HCT116 (cell line): Measurements from ENCODE around the gene COL23A1. TPM values are rescaled to one million over a fixed set of nuclear protein-coding genes. Genes with fewer than 3 reads are reported as not detected.

ENCODE experiments used
- ATAC-seq: fragments of 200-7000 bp; cut with Tn5 transposase; 2 replicates; pipeline ENCODE4 v1.9.1; 2020; ENCODE audit warnings: mild to moderate bottlenecking, moderate library complexity
- BruUV-seq: library from RNA; stranded (reverse); fragments of 400-500 nt; replicated peaks from 2 replicates; lab custom pipeline; 2021; lab: Mats Ljungman, UMichigan
- CTCF ChIA-PET: fragments of 300-600 bp; sonication (Branson Sonifier 250); formaldehyde crosslinking; loops from one replicate; lab custom pipeline; 2021; ENCODE audit warnings: antibody characterized with exemption; lab: Charles Lee
- POLR2A ChIA-PET: fragments of 300-600, 350-600 bp; sonication (Branson Sonifier 250); formaldehyde crosslinking; loops from one replicate; lab custom pipeline; 2021; ENCODE audit warnings: antibody characterized with exemption; lab: Charles Lee
- RAD21 ChIA-PET, 2 experiments: fragments of 300-600 bp; sonication (Branson Sonifier 250); formaldehyde crosslinking; loops; one replicate each; lab custom pipeline; 2023; ENCODE audit warnings: low total read pairs in 2 of 2; ENCODE audit not compliant: uncharacterized antibody in 2 of 2, unreplicated experiment in 2 of 2, low non-redundant PET in 1 of 2; lab: Charles Lee
- DNase-seq: peaks from one replicate; pipeline ENCODE4 v3.0.0-alpha.2; 2010; ENCODE audit warnings: low read depth, low spot score
- H2AFZ ChIP-seq: fragments of 200-600 bp; shearing (Covaris generic), sonication (generic); 2 replicates; pipeline ENCODE4 v1.6.1; 2017; ENCODE audit warnings: low read depth, mixed run types, mixed read lengths, antibody characterized with exemption, low read length; ENCODE audit not compliant: poor library complexity, severe bottlenecking
- H3K27ac ChIP-seq: 2 replicates; pipeline ENCODE4 v1.5.1; 2012; ENCODE audit warnings: low read depth, low read length
- H3K27me3 ChIP-seq: fragments of 200-600 bp; sonication (generic); 2 replicates; pipeline ENCODE4 v1.6.1; 2016; ENCODE audit warnings: mixed run types, low read length, mixed read lengths; ENCODE audit not compliant: insufficient read depth
- H3K36me3 ChIP-seq, 2 experiments: fragments of 200-500 bp in 1 of 2; fragments of 200-600 bp in 1 of 2; sonication (Bioruptor generic) in 1 of 2; sonication (generic) in 1 of 2; 2 replicates each; pipeline versions ENCODE4 v1.5.1 to v1.6.1; 2014 to 2016; ENCODE audit warnings: low read length in 2 of 2, inconsistent platforms in 1 of 2, mixed read lengths in 1 of 2, mixed run types in 1 of 2; ENCODE audit not compliant: insufficient read depth in 2 of 2, control insufficient read depth in 1 of 2
- H3K4me1 ChIP-seq, 2 experiments: fragments of 200-600 bp in 1 of 2; sonication (generic) in 1 of 2; 2 replicates each; pipeline versions ENCODE4 v1.5.1 to v1.6.1; 2012 to 2017; ENCODE audit warnings: low read length in 2 of 2, inconsistent platforms in 1 of 2, mild to moderate bottlenecking in 1 of 2, mixed read lengths in 1 of 2, mixed run types in 1 of 2, moderate library complexity in 1 of 2; ENCODE audit not compliant: insufficient read depth in 2 of 2, control insufficient read depth in 1 of 2
- H3K4me2 ChIP-seq: fragments of 200-600 bp; sonication (generic); 2 replicates; pipeline ENCODE4 v1.6.1; 2017; ENCODE audit warnings: mixed run types, low read length, mixed read lengths
- H3K4me3 ChIP-seq, 2 experiments: fragments of 200-600 bp in 1 of 2; sonication (generic) in 1 of 2; replicated peaks in 1 of 2; 2 replicates each; pipeline ENCODE4 v1.5.1; 2011 to 2016; ENCODE audit warnings: low read length in 2 of 2, control low read depth in 1 of 2, low read depth in 1 of 2, mild to moderate bottlenecking in 1 of 2, mixed read lengths in 1 of 2, mixed run types in 1 of 2
- H3K79me2 ChIP-seq: fragments of 200-600 bp; sonication (generic); 2 replicates; pipeline ENCODE4 v1.6.1; 2017; ENCODE audit warnings: mild to moderate bottlenecking, mixed run types, low read length, moderate library complexity, mixed read lengths; ENCODE audit not compliant: insufficient read depth
- H3K9ac ChIP-seq: fragments of 200-600 bp; sonication (generic); 2 replicates; pipeline ENCODE4 v1.6.1; 2016; ENCODE audit warnings: low read length, mixed read lengths
- H3K9me2 ChIP-seq: fragments of 200-600 bp; sonication (generic), shearing (Covaris generic); 2 replicates; pipeline ENCODE4 v1.6.1; 2017; ENCODE audit warnings: mixed run types, mild to moderate bottlenecking, moderate library complexity; ENCODE audit not compliant: insufficient read depth
- H3K9me3 ChIP-seq, 2 experiments: fragments of 200-500 bp in 1 of 2; fragments of 200-600 bp in 1 of 2; sonication (Bioruptor generic) in 1 of 2; sonication (generic) in 1 of 2; 2 replicates each; pipeline ENCODE4 v1.6.1; 2014 to 2017; ENCODE audit warnings: low read length in 2 of 2, mixed read lengths in 2 of 2, inconsistent platforms in 1 of 2, low read depth in 1 of 2, mild to moderate bottlenecking in 1 of 2, mixed run types in 1 of 2, moderate library complexity in 1 of 2; ENCODE audit not compliant: control insufficient read depth in 1 of 2, insufficient read depth in 1 of 2
- H4K20me1 ChIP-seq: fragments of 200-600 bp; sonication (generic), shearing (Covaris generic); 2 replicates; pipeline ENCODE4 v1.6.1; 2017; ENCODE audit warnings: mixed run types, mild to moderate bottlenecking, moderate library complexity; ENCODE audit not compliant: insufficient read depth
- ATF3 ChIP-seq: IDR thresholded peaks from 2 replicates; pipeline ENCODE4 v1.6.1; 2012
- CBX3 ChIP-seq: IDR thresholded peaks from 2 replicates; pipeline ENCODE4 v1.6.1; 2012; ENCODE audit warnings: low read depth
- CEBPB ChIP-seq: IDR thresholded peaks from 2 replicates; pipeline ENCODE4 v1.6.1; 2012; ENCODE audit warnings: low read depth
- CTCF ChIP-seq, 3 experiments: fragments of 200-600 bp in 1 of 3; sonication (generic) in 1 of 3; IDR thresholded peaks in 2 of 3; conservative IDR thresholded peaks in 1 of 3; 2 replicates each; pipeline ENCODE4 v1.5.1; 2012 to 2017; ENCODE audit warnings: low read depth in 2 of 3, low read length in 2 of 3, antibody characterized with exemption in 1 of 3, borderline replicate concordance in 1 of 3, control low read depth in 1 of 3, mild to moderate bottlenecking in 1 of 3, mixed read lengths in 1 of 3, mixed run types in 1 of 3, moderate library complexity in 1 of 3; ENCODE audit not compliant: insufficient read depth in 1 of 3
- EGR1 ChIP-seq: IDR thresholded peaks from 2 replicates; pipeline ENCODE4 v1.6.1; 2012; ENCODE audit warnings: low read depth
- ELF1 ChIP-seq: IDR thresholded peaks from 2 replicates; pipeline ENCODE4 v1.6.1; 2012; ENCODE audit warnings: low read depth, borderline replicate concordance
- EZH2phosphoT487 ChIP-seq: fragments of 200-600 bp; IDR thresholded peaks from 2 replicates; pipeline ENCODE4 v1.6.1; 2018; ENCODE audit warnings: antibody characterized with exemption, borderline replicate concordance
- JUND ChIP-seq: IDR thresholded peaks from 2 replicates; pipeline ENCODE4 v1.6.1; 2012
- MAX ChIP-seq: IDR thresholded peaks from 2 replicates; pipeline ENCODE4 v1.6.1; 2012
- POLR2AphosphoS5 ChIP-seq: IDR thresholded peaks from 2 replicates; pipeline ENCODE4 v1.6.1; 2011; ENCODE audit warnings: mild to moderate bottlenecking, low read depth, low read length, moderate library complexity
- RAD21 ChIP-seq: IDR thresholded peaks from 2 replicates; pipeline ENCODE4 v1.6.1; 2012; ENCODE audit warnings: low read depth, mild to moderate bottlenecking
- REST ChIP-seq: IDR thresholded peaks from 2 replicates; pipeline ENCODE4 v1.6.1; 2012; ENCODE audit warnings: low read depth
- SIN3A ChIP-seq: IDR thresholded peaks from 2 replicates; pipeline ENCODE4 v1.6.1; 2012; ENCODE audit warnings: low read depth
- SP1 ChIP-seq: IDR thresholded peaks from 2 replicates; pipeline ENCODE4 v1.6.1; 2012; ENCODE audit warnings: low read depth
- SRF ChIP-seq: IDR thresholded peaks from 2 replicates; pipeline ENCODE4 v1.6.1; 2012; ENCODE audit warnings: low read depth
- TCF7L2 ChIP-seq: IDR thresholded peaks from 2 replicates; pipeline ENCODE4 v1.7.0; 2011; ENCODE audit warnings: borderline replicate concordance, inconsistent platforms; ENCODE audit not compliant: insufficient read depth, insufficient read length; ENCODE audit errors: extremely low read depth
- YY1 ChIP-seq: IDR thresholded peaks from 2 replicates; pipeline ENCODE4 v1.6.1; 2011; ENCODE audit warnings: low read length, low read depth, moderate library complexity, mild to moderate bottlenecking; ENCODE audit not compliant: insufficient replicate concordance; ENCODE audit errors: extremely low read depth
- ZBTB33 ChIP-seq: IDR thresholded peaks from 2 replicates; pipeline ENCODE4 v1.6.1; 2011; ENCODE audit warnings: mild to moderate bottlenecking, low read length, moderate library complexity; ENCODE audit not compliant: insufficient replicate concordance; ENCODE audit errors: extremely low read depth
- ZFX ChIP-seq: fragments of 450-650 bp; IDR thresholded peaks from 2 replicates; pipeline ENCODE4 v1.6.1; 2017
- ZNF274 ChIP-seq: fragments of 200-500 bp; sonication (Bioruptor generic); IDR thresholded peaks from 2 replicates; pipeline ENCODE4 v1.6.1; 2014; ENCODE audit warnings: mild to moderate bottlenecking, low read depth, low read length, inconsistent platforms
- intact Hi-C: fragments of 100-400 bp; cut with micrococcal nuclease; formaldehyde crosslinking; loops from 2 replicates; pipeline ENCODE4 v1.10.0; 2022
- total RNA-seq: library from RNA; stranded (reverse); gene quantifications from one replicate; pipeline ENCODE4 v1.2.1, GENCODE V29; 2021; ENCODE audit not compliant: unreplicated experiment

COL23A1 gene
- total RNA-seq, 1 experiment from 2014 or later: not detected

- TF ChIP-seq CTCF (IDR thresholded peaks at IDR 0.05 in 2 of 3, conservative IDR thresholded peaks at IDR 0.05 in 1 of 3; ENCODE audit: borderline replicate concordance in 1 of 3, insufficient read depth in 1 of 3, low read depth in 2 of 3, low read length in 2 of 3) (no peak), ZNF274 (no peak), RAD21 (no peak), ZFX (no peak), REST (no peak), POLR2AphosphoS5 (no peak), SRF (no peak), ZBTB33 (no peak), EZH2phosphoT487 (no peak), SIN3A (no peak), SP1 (no peak), JUND (no peak), YY1 (no peak), EGR1 (no peak), ELF1 (no peak), TCF7L2 (no peak), MAX (no peak), CBX3 (no peak), ATF3 (no peak), CEBPB (no peak)
- H3K4me1 ChIP-seq: no peaks in the 10 kb centered on the region
- ChIA-PET RAD21 (no interaction called here), CTCF (no interaction called here), POLR2A (no interaction called here)
- no peak overlapping the region for H3K4me2 ChIP-seq
- H3K9me2 ChIP-seq: no peaks in the 10 kb centered on the region
- ATAC-seq (no peak), DNase-seq (no peak)
- no peaks in the 10 kb centered on the region for H3K9me3 ChIP-seq
- no peak overlapping the region for H3K27ac ChIP-seq
- no peak overlapping the region for H2AFZ ChIP-seq
- H3K4me3 ChIP-seq: no peak overlapping the region
- no peaks in the 10 kb centered on the region for H3K27me3 ChIP-seq
- H3K79me2 ChIP-seq: no peaks in the 10 kb centered on the region
- no TSS peak for BruUV-seq
- no peak overlapping the region for H3K9ac ChIP-seq
- H4K20me1 ChIP-seq: no peaks in the 10 kb centered on the region
- no peaks in the 10 kb centered on the region for H3K36me3 ChIP-seq
- intact Hi-C loops: no loop called here
Measured at GRCh38 chr5:178421128-178421527, 169.1 kb downstream of the COL23A1 start.
